Kidney (tissue), 14 donors: ENCODE measurements around the gene PKMYT1. TPM values are rescaled to one million over a fixed set of nuclear protein-coding genes. Genes with fewer than 3 reads are reported as not detected.

Source experiments
- DNase-seq, 5 donors: peaks; one replicate each; pipeline ENCODE4 v3.0.0-alpha.2; 2013 to 2020
- FAIRE-seq: peaks from 2 replicates; lab custom pipeline; 2012; peaks lifted over from hg19 to GRCh38; lab: Jason Lieb, UNC
- H3K27ac ChIP-seq, 2 donors: one replicate each; pipeline ENCODE4 v1.7.0; 2013; ENCODE audit warnings: low read depth in 2 of 2, low read length in 2 of 2, inconsistent platforms in 1 of 2
- H3K27me3 ChIP-seq: one replicate; pipeline ENCODE4 v1.7.1; 2013; ENCODE audit warnings: low read length, inconsistent platforms; ENCODE audit not compliant: control insufficient read depth, insufficient read depth
- H3K36me3 ChIP-seq, 3 donors: one replicate each; pipeline versions ENCODE4 v1.7.0 to v1.7.1; 2013; ENCODE audit warnings: low read length in 3 of 3, control low read depth in 1 of 3, inconsistent platforms in 1 of 3; ENCODE audit not compliant: insufficient read depth in 3 of 3, control insufficient read depth in 2 of 3
- H3K4me1 ChIP-seq, 3 donors: one replicate each; pipeline versions ENCODE4 v1.7.0 to v1.7.1; 2013; ENCODE audit warnings: low read length in 3 of 3, inconsistent platforms in 1 of 3, low read depth in 1 of 3; ENCODE audit not compliant: control insufficient read depth in 2 of 3, insufficient read depth in 2 of 3
- H3K4me3 ChIP-seq, 3 donors: one replicate each; pipeline versions ENCODE4 v1.7.0 to v1.8.1; 2013; ENCODE audit warnings: low read length in 3 of 3, control low read depth in 1 of 3, inconsistent platforms in 1 of 3
- H3K9ac ChIP-seq, 3 donors: one replicate each; pipeline versions ENCODE4 v1.7.0 to v1.7.1; 2013; ENCODE audit warnings: low read length in 3 of 3, control low read depth in 1 of 3, inconsistent platforms in 1 of 3
- H3K9me3 ChIP-seq, 3 donors: one replicate each; pipeline versions ENCODE4 v1.7.0 to v1.7.1; 2013; ENCODE audit warnings: low read length in 3 of 3, control low read depth in 1 of 3, inconsistent platforms in 1 of 3; ENCODE audit not compliant: control insufficient read depth in 2 of 3, insufficient read depth in 1 of 3
- CTCF ChIP-seq: IDR thresholded peaks from 3 replicates; pipeline ENCODE4 v1.5.1; 2012; ENCODE audit warnings: mild to moderate bottlenecking, moderate library complexity, borderline replicate concordance; ENCODE audit not compliant: insufficient read depth; ENCODE audit errors: extremely low read depth
- intact Hi-C: fragments of 100-400 bp; cut with DNase I; formaldehyde crosslinking; loops from one replicate; pipeline ENCODE4 v1.11.1; 2022
- polyA plus RNA-seq: library from polyadenylated mRNA; stranded (reverse); fragments of 350-450 nt; fragmentation: Illumina TruSeq; extraction: RNeasy Lipid Tissue Mini Kit (QIAGEN cat#74804); gene quantifications from one replicate; pipeline ENCODE4 v1.2.3, GENCODE V29; 2014; ENCODE audit warnings: low read depth, low replicate concordance; ENCODE audit not compliant: insufficient read depth
- total RNA-seq: library from RNA; stranded (reverse); fragmentation: NEBNext Ultra II Directional; extraction: Animal tissue kit (Norgen Biotek cat#: 25700); gene quantifications from one replicate; pipeline ENCODE4 v1.2.1, GENCODE V29; 2021
- donor health status: control.
- donor health status: control.
- donor health status: control.
- donor health status: control.
- donor health status: control.
- donor health status: DM: yes; HTN: yes; CAD: no.
- donor health status: Normal renal cell carcinoma (clear cell type).

Gene PKMYT1
- total and polyA plus RNA-seq, 2 donors from 2014 or later = 0.97 to 2.2 TPM

GRCh38 chr16:2952679-2953078 is 27.6 kb downstream of the PKMYT1 start:
- Histone ChIP-seq H3K27ac (no peak overlapping the region), H3K36me3 (peaks cover 0 to 3% (median 0%) of the 10 kb centered on the region in 3 donors), H3K4me1 (no peaks in the 10 kb centered on the region), H3K4me3 (no peak overlapping the region), H3K27me3 (no peaks in the 10 kb centered on the region), H3K9me3 (no peaks in the 10 kb centered on the region), H3K9ac (no peak overlapping the region)
- DNase-seq (no peak), FAIRE-seq (no peak)
- no peak for TF ChIP-seq CTCF
- intact Hi-C loops = no loop called here

GRCh38 chr16:2950773-2951172 is 29.5 kb downstream of the PKMYT1 start:
- no peak overlapping the region for H3K4me3 ChIP-seq
- FAIRE-seq (no peak), DNase-seq (no peak)
- TF ChIP-seq CTCF = no peak
- H3K4me1 ChIP-seq = no peaks in the 10 kb centered on the region
- intact Hi-C loops = no loop called here
- no peak overlapping the region for H3K9ac ChIP-seq
- peaks cover 0 to 10% (median 2%) of the 10 kb centered on the region in 3 donors for H3K36me3 ChIP-seq
- no peaks in the 10 kb centered on the region for H3K27me3 ChIP-seq
- no peaks in the 10 kb centered on the region for H3K9me3 ChIP-seq
- H3K27ac ChIP-seq = no peak overlapping the region

- DNase-seq (no peak), FAIRE-seq (no peak)
- peaks cover 0 to 10% (median 2%) of the 10 kb centered on the region in 3 donors for H3K36me3 ChIP-seq
- H3K27me3 ChIP-seq = no peaks in the 10 kb centered on the region
- H3K9me3 ChIP-seq = no peaks in the 10 kb centered on the region
- intact Hi-C loops = no loop called here
- no peak overlapping the region for H3K9ac ChIP-seq
- TF ChIP-seq CTCF = no peak
- H3K27ac ChIP-seq = no peak overlapping the region
- no peak overlapping the region for H3K4me3 ChIP-seq
- no peaks in the 10 kb centered on the region for H3K4me1 ChIP-seq
Measured at GRCh38 chr16:2950353-2950724, 29.9 kb downstream of the PKMYT1 start.

GRCh38 chr16:2949705-2950352 is 30.4 kb downstream of the PKMYT1 start:
- H3K4me1 ChIP-seq = no peaks in the 10 kb centered on the region
- intact Hi-C loops = no loop called here
- no peak overlapping the region for H3K4me3 ChIP-seq
- DNase-seq = no peak
- TF ChIP-seq CTCF = no peak
- H3K36me3 ChIP-seq = peaks cover 0 to 10% (median 2%) of the 10 kb centered on the region in 3 donors
- no peak for FAIRE-seq
- H3K9me3 ChIP-seq = no peaks in the 10 kb centered on the region
- H3K27me3 ChIP-seq = no peaks in the 10 kb centered on the region
- H3K27ac ChIP-seq = no peak overlapping the region
- no peak overlapping the region for H3K9ac ChIP-seq
